K562 (cell line): Measurements from ENCODE around the gene PLS1. TPM values are rescaled to one million over a fixed set of nuclear protein-coding genes. Genes with fewer than 3 reads are reported as not detected.

Experiments
- ARID3A ChIP-seq: IDR thresholded peaks from 2 replicates; pipeline ENCODE4 v1.6.1; 2012; ENCODE audit warnings: low read depth, low read length, improper control_type of control experiment, borderline replicate concordance
- CHD4 ChIP-seq: fragments of 200-600 bp; sonication (generic); IDR thresholded peaks from 3 replicates; pipeline ENCODE4 v1.6.1; 2012; ENCODE audit warnings: low read depth, mild to moderate bottlenecking, mixed read lengths, low read length, inconsistent platforms; ENCODE audit not compliant: insufficient read depth, insufficient replicate concordance, poor library complexity, severe bottlenecking
- CREM ChIP-seq: IDR thresholded peaks from 2 replicates; pipeline ENCODE4 v1.6.1; 2014; ENCODE audit warnings: antibody characterized with exemption, low read depth
- ELF2 ChIP-seq: fragments of 250-450 bp; sonication (Bioruptor Pico); IDR thresholded peaks from 2 replicates; pipeline ENCODE4 v1.5.0; 2021; ENCODE audit warnings: mild to moderate bottlenecking
- IRF9 ChIP-seq: fragments of 450-650 bp; IDR thresholded peaks from 2 replicates; pipeline ENCODE4 v1.6.1; 2016; ENCODE audit warnings: missing biosample characterization, missing genetic modification characterization
- LCOR ChIP-seq: sonication (generic); formaldehyde crosslinking; IDR thresholded peaks from 2 replicates; pipeline ENCODE4 v1.8.0; 2022; ENCODE audit warnings: mild to moderate bottlenecking, missing genetic modification reagents
- MAFK ChIP-seq: IDR thresholded peaks from 2 replicates; pipeline ENCODE4 v1.6.1; 2011; ENCODE audit warnings: low read length, improper control_type of control experiment
- MAX ChIP-seq: sonication (generic); formaldehyde crosslinking; IDR thresholded peaks from 2 replicates; pipeline ENCODE4 v1.9.0; 2022; ENCODE audit warnings: mild to moderate bottlenecking, missing genetic modification reagents
- MBD1 ChIP-seq: fragments of 250-450 bp; sonication (Bioruptor Pico); IDR thresholded peaks from 2 replicates; pipeline ENCODE4 v1.8.0; 2022; ENCODE audit warnings: inconsistent platforms
- MYC ChIP-seq, 2 experiments: fragments of 250-450 bp in 1 of 2; sonication (Bioruptor Pico) in 1 of 2; IDR thresholded peaks; 2 replicates each; pipeline versions ENCODE4 v1.5.1 to v1.6.1; 2012 to 2021; ENCODE audit warnings: low read depth in 2 of 2, borderline replicate concordance in 1 of 2, improper control_type of control experiment in 1 of 2, low read length in 1 of 2, mild to moderate bottlenecking in 1 of 2, moderate library complexity in 1 of 2
- RBFOX2 ChIP-seq: fragments of 200-400 bp; formaldehyde crosslinking; IDR thresholded peaks from 2 replicates; pipeline ENCODE4 v1.6.1; 2017; ENCODE audit warnings: low read depth, mild to moderate bottlenecking, low read length, moderate library complexity
- TAF1 ChIP-seq: IDR thresholded peaks from 2 replicates; pipeline ENCODE4 v1.6.1; 2011; ENCODE audit warnings: mild to moderate bottlenecking, low read length, moderate library complexity; ENCODE audit not compliant: insufficient read depth, control insufficient read depth, severe bottlenecking; ENCODE audit errors: extremely low read depth
- TEAD4 ChIP-seq, 2 experiments: sonication (generic) in 1 of 2; formaldehyde crosslinking in 1 of 2; IDR thresholded peaks; 2 replicates each; pipeline versions ENCODE4 v1.6.1 to v1.8.0; 2012 to 2022; ENCODE audit warnings: borderline replicate concordance in 1 of 2, inconsistent platforms in 1 of 2, low read length in 1 of 2, mild to moderate bottlenecking in 1 of 2, missing genetic modification reagents in 1 of 2
- TFE3 ChIP-seq: fragments of 450-650 bp; formaldehyde crosslinking; IDR thresholded peaks from 2 replicates; pipeline ENCODE4 v1.4.0; 2020; ENCODE audit warnings: mild to moderate bottlenecking, mixed read lengths
- ZBTB1 ChIP-seq: sonication (generic); formaldehyde crosslinking; IDR thresholded peaks from 2 replicates; pipeline ENCODE4 v1.8.1; 2023; ENCODE audit warnings: missing genetic modification reagents, low read depth, mild to moderate bottlenecking, borderline replicate concordance
- ZKSCAN8 ChIP-seq: fragments of 200-800 bp; sonication (Bioruptor generic); IDR thresholded peaks from 2 replicates; pipeline ENCODE4 v1.6.1; 2016; ENCODE audit warnings: missing genetic modification characterization, missing compliant biosample characterization
- ZNF408 ChIP-seq: fragments of 250-450 bp; sonication (Bioruptor Pico); IDR thresholded peaks from 2 replicates; pipeline ENCODE4 v1.4.0; 2020; ENCODE audit warnings: low read depth, mild to moderate bottlenecking, moderate library complexity
- ZNF830 ChIP-seq: fragments of 250-450 bp; sonication (Bioruptor Pico); IDR thresholded peaks from 2 replicates; pipeline ENCODE4 v1.5.0; 2021; ENCODE audit warnings: mild to moderate bottlenecking
- polyA plus RNA-seq, 8 experiments: library from polyadenylated mRNA; depleted of rRNA in 4 of 8; stranded (reverse) in 5 of 8; unstranded in 3 of 8; fragments of >200 nt; fragmentation: Nextera tagmentation in 2 of 8; fragmentation: Illumina TruSeq in 1 of 8; extraction: Ambion mirVana in 2 of 8; extraction: Trizol in 1 of 8; gene quantifications; 2 replicates each; pipeline versions ENCODE4 v1.2.1 to v1.2.3, GENCODE V29; 2011 to 2014; ENCODE audit warnings: inconsistent platforms in 1 of 8, missing spikeins in 1 of 8
- total RNA-seq, 7 experiments: library from RNA; depleted of rRNA in 6 of 7; stranded (reverse); fragments of >200 nt in 6 of 7; fragmentation: Illumina TruSeq in 2 of 7; extraction: Trizol in 2 of 7; gene quantifications; 2 replicates each; pipeline versions ENCODE4 v1.2.1 to v1.2.3, GENCODE V29; 2011 to 2021; ENCODE audit warnings: low replicate concordance in 1 of 7

Gene PLS1
- total and polyA plus RNA-seq, 9 of the 15 experiments (the other 6 are each of a cell fraction or from before 2014, with no cell fraction given): 6.1 to 21.3 (median 13.0) TPM

- TF ChIP-seq ARID3A (no peak), LCOR (CRISPR knock-in tag) (peak; percentile 97), RBFOX2 (peak; percentile 94), ZBTB1 (peak; percentile 59; the same call in 1 of the 2 replicates), TAF1 (peak; percentile 93), MYC (IDR thresholded peaks at IDR 0.05; ENCODE audit: low read depth, low read length) (peak; percentile 56; the same call in 1 of the 2 replicates), MYC (CRISPR knock-in tag; IDR thresholded peaks at IDR 0.05; ENCODE audit: borderline replicate concordance, low read depth) (peak; percentile 60; the same call in 1 of the 2 replicates), ZNF408 (CRISPR knock-in tag) (no peak), TFE3 (CRISPR knock-in tag) (no peak), ELF2 (CRISPR knock-in tag) (no peak), MBD1 (no peak), ZNF830 (no peak), CHD4 (no peak), TEAD4 (IDR thresholded peaks at IDR 0.05; ENCODE audit: low read length) (peak; percentile 20; the same call in 1 of the 2 replicates), TEAD4 (CRISPR knock-in tag; IDR thresholded peaks at IDR 0.05; ENCODE audit: borderline replicate concordance) (no peak; the same call in 1 of the 2 replicates), ZKSCAN8 (no peak), CREM (peak; percentile 63), MAX (CRISPR knock-in tag) (peak; percentile 51), MAFK (no peak), IRF9 (no peak)
Measured at GRCh38 chr3:142595951-142596725, at the start of gene PLS1 (continued).
